Measurements from ENCODE around the gene HEG1.
A peak's percentile ranks its signal among the peaks of the same experiment; 100 is the strongest.

The HEG1 gene

GRCh38 chr3:125014570-125015179 lies 41.1 kb downstream of the HEG1 start:
- no peak for DNase-seq (ENCODE audit: low spot score)

GRCh38 chr3:125013095-125013494 lies 42.7 kb downstream of the HEG1 start:
- no peak for DNase-seq (ENCODE audit: low spot score)

GRCh38 chr3:125011941-125012340 lies 43.9 kb downstream of the HEG1 start:
- no peak for DNase-seq (ENCODE audit: low spot score)

GRCh38 chr3:125010393-125010792 lies 45.4 kb downstream of the HEG1 start:
- DNase-seq (ENCODE audit: low spot score), result no peak

GRCh38 chr3:125008766-125009165 lies 47.0 kb downstream of the HEG1 start:
- DNase-seq (ENCODE audit: low spot score), result peak; percentile 5

GRCh38 chr3:125006291-125006731 lies 49.5 kb downstream of the HEG1 start:
- DNase-seq (ENCODE audit: low spot score), result no peak

- no peak for DNase-seq (ENCODE audit: low spot score)
Measured at GRCh38 chr3:125005676-125006075, 50.1 kb downstream of the HEG1 start.

GRCh38 chr3:125005222-125005621 lies 50.6 kb downstream of the HEG1 start:
- DNase-seq (ENCODE audit: low spot score), result no peak

GRCh38 chr3:125003859-125004595 lies 51.8 kb downstream of the HEG1 start:
- peak; percentile 38 for DNase-seq (ENCODE audit: low spot score)

GRCh38 chr3:125003369-125003853 lies 52.4 kb downstream of the HEG1 start:
- peak; percentile 67 for DNase-seq (ENCODE audit: low spot score)

- peak; percentile 12 for DNase-seq (ENCODE audit: low spot score)
Measured at GRCh38 chr3:125002414-125003368, 53.1 kb downstream of the HEG1 start.

GRCh38 chr3:125001557-125002413 lies 54.0 kb downstream of the HEG1 start:
- peak; percentile 14 for DNase-seq (ENCODE audit: low spot score)

GRCh38 chr3:125000661-125001060 lies 55.1 kb downstream of the HEG1 start:
- peak; percentile 15 for DNase-seq (ENCODE audit: low spot score)

- DNase-seq (ENCODE audit: low spot score), result peak; percentile 57
Measured at GRCh38 chr3:124999897-125000435, 55.8 kb downstream of the HEG1 start.

- peak; percentile 40 for DNase-seq (ENCODE audit: low spot score)
Measured at GRCh38 chr3:124999317-124999716, 56.5 kb downstream of the HEG1 start.

- peak; percentile 11 for DNase-seq (ENCODE audit: low spot score)
Measured at GRCh38 chr3:124998247-124998630, 57.6 kb downstream of the HEG1 start.

GRCh38 chr3:124997303-124998246 lies 58.2 kb downstream of the HEG1 start:
- DNase-seq (ENCODE audit: low spot score), result peak; percentile 34

- peak; percentile 76 for DNase-seq (ENCODE audit: low spot score)
Measured at GRCh38 chr3:124995460-124995994, 60.3 kb downstream of the HEG1 start.

- peak; percentile 44 for DNase-seq (ENCODE audit: low spot score)
Measured at GRCh38 chr3:124993466-124993865, 62.3 kb downstream of the HEG1 start.

- peak; percentile 0 for DNase-seq (ENCODE audit: low spot score)
Measured at GRCh38 chr3:124992041-124992440, 63.8 kb downstream of the HEG1 start.
